IMR-90 (cell line): ENCODE results near the gene KRTAP12-2. TPM values are rescaled to one million over a fixed set of nuclear protein-coding genes. Genes with fewer than 3 reads are reported as not detected.

Experiments
- ATAC-seq: fragments of 200-7000 bp; cut with Tn5 transposase; 2 replicates; pipeline ENCODE4 v1.9.1; 2020; ENCODE audit warnings: low read depth, mild to moderate bottlenecking, moderate library complexity
- BruUV-seq: library from RNA; stranded (reverse); fragments of 400-500 nt; replicated peaks from 2 replicates; lab custom pipeline; 2021; lab: Mats Ljungman, UMichigan
- CTCF ChIA-PET: fragments of 300-600 bp; formaldehyde crosslinking; extraction: SDS; loops from one replicate; lab custom pipeline; 2021; ENCODE audit warnings: antibody characterized with exemption; lab: Yijun Ruan, JAX
- POLR2A ChIA-PET: fragments of 300-600 bp; sonication (Branson Sonifier 250); formaldehyde crosslinking; loops from one replicate; lab custom pipeline; 2022; ENCODE audit warnings: antibody characterized with exemption; ENCODE audit not compliant: unreplicated experiment; lab: Charles Lee
- DNase-seq: peaks from one replicate; pipeline ENCODE4 v3.0.0; 2013
- H2AFZ ChIP-seq: replicated peaks from 2 replicates; pipeline ENCODE3; 2013; ENCODE audit warnings: low read length, mild to moderate bottlenecking; ENCODE audit not compliant: poor library complexity
- H2AK5ac ChIP-seq: 2 replicates; pipeline ENCODE4 v1.6.1; 2013; ENCODE audit warnings: low read depth, low read length, inconsistent platforms
- H2AK9ac ChIP-seq: replicated peaks from 2 replicates; pipeline ENCODE3; 2013; ENCODE audit warnings: mild to moderate bottlenecking, low read depth, low read length, moderate library complexity; ENCODE audit not compliant: poor library complexity
- H2BK120ac ChIP-seq: 2 replicates; pipeline ENCODE4 v1.6.1; 2013; ENCODE audit warnings: low read depth, low read length, inconsistent platforms
- H2BK15ac ChIP-seq: 3 replicates; pipeline ENCODE4 v1.6.1; 2013; ENCODE audit warnings: low read depth, low read length, inconsistent platforms
- H2BK20ac ChIP-seq: 2 replicates; pipeline ENCODE4 v1.6.1; 2013; ENCODE audit warnings: low read depth, mild to moderate bottlenecking, inconsistent platforms, low read length, moderate library complexity
- H2BK5ac ChIP-seq: 2 replicates; pipeline ENCODE4 v1.6.1; 2013; ENCODE audit warnings: mild to moderate bottlenecking, low read depth, low read length, inconsistent platforms; ENCODE audit not compliant: poor library complexity, severe bottlenecking
- H3K14ac ChIP-seq: replicated peaks from 2 replicates; pipeline ENCODE4 v1.6.1; 2013; ENCODE audit warnings: low read depth, low read length, inconsistent platforms
- H3K18ac ChIP-seq: 2 replicates; pipeline ENCODE4 v1.6.1; 2013; ENCODE audit warnings: low read depth, low read length, control low read depth
- H3K23ac ChIP-seq: 2 replicates; pipeline ENCODE4 v1.6.1; 2013; ENCODE audit warnings: low read depth, low read length, inconsistent platforms
- H3K27ac ChIP-seq: 2 replicates; pipeline ENCODE4 v1.5.1; 2013; ENCODE audit warnings: mild to moderate bottlenecking, control low read depth, low read length; ENCODE audit not compliant: insufficient read depth
- H3K27me3 ChIP-seq: 2 replicates; pipeline ENCODE4 v1.6.1; 2013; ENCODE audit warnings: low read length; ENCODE audit not compliant: control insufficient read depth, insufficient read depth
- H3K36me3 ChIP-seq: 2 replicates; pipeline ENCODE4 v1.6.1; 2013; ENCODE audit warnings: low read length, mixed read lengths; ENCODE audit not compliant: control insufficient read depth, insufficient read depth
- H3K4ac ChIP-seq: 2 replicates; pipeline ENCODE4 v1.6.1; 2013; ENCODE audit warnings: low read depth, low read length, inconsistent platforms
- H3K4me1 ChIP-seq: 2 replicates; pipeline ENCODE4 v1.6.1; 2013; ENCODE audit warnings: low read length, mixed read lengths; ENCODE audit not compliant: control insufficient read depth, insufficient read depth
- H3K4me2 ChIP-seq: 2 replicates; pipeline ENCODE4 v1.6.1; 2013; ENCODE audit warnings: low read depth, mild to moderate bottlenecking, control low read depth, low read length, moderate library complexity
- H3K4me3 ChIP-seq: 2 replicates; pipeline ENCODE4 v1.5.1; 2013; ENCODE audit warnings: low read depth, mild to moderate bottlenecking, control low read depth, low read length, moderate library complexity; ENCODE audit not compliant: insufficient read depth
- H3K56ac ChIP-seq: 2 replicates; pipeline ENCODE4 v1.6.1; 2013; ENCODE audit warnings: low read length, inconsistent platforms; ENCODE audit not compliant: insufficient read depth; ENCODE audit errors: extremely low read depth
- H3K79me1 ChIP-seq, 2 experiments: 2 replicates each; pipeline ENCODE4 v1.6.1; 2013; ENCODE audit warnings: low read length in 2 of 2, inconsistent platforms in 1 of 2, low read depth in 1 of 2
- H3K9ac ChIP-seq: 2 replicates; pipeline ENCODE4 v1.6.1; 2013; ENCODE audit warnings: low read depth, low read length, control low read depth
- H3K9me1 ChIP-seq: 2 replicates; pipeline ENCODE4 v1.6.1; 2013; ENCODE audit warnings: low read length, inconsistent platforms; ENCODE audit not compliant: insufficient read depth
- H3K9me3 ChIP-seq: 2 replicates; pipeline ENCODE4 v1.6.1; 2013; ENCODE audit warnings: low read length; ENCODE audit not compliant: control insufficient read depth, insufficient read depth
- H4K20me1 ChIP-seq: 2 replicates; pipeline ENCODE4 v1.6.1; 2013; ENCODE audit warnings: low read length, inconsistent platforms; ENCODE audit not compliant: insufficient read depth
- H4K5ac ChIP-seq: 2 replicates; pipeline ENCODE4 v1.6.1; 2013; ENCODE audit warnings: mild to moderate bottlenecking, low read depth, low read length, control low read depth
- H4K8ac ChIP-seq, 2 experiments: 2 replicates each; pipeline ENCODE4 v1.6.1; 2013; ENCODE audit warnings: low read depth in 2 of 2, low read length in 2 of 2, control low read depth in 1 of 2, inconsistent platforms in 1 of 2
- H4K91ac ChIP-seq: 2 replicates; pipeline ENCODE4 v1.6.1; 2013; ENCODE audit warnings: low read depth, low read length, inconsistent platforms; ENCODE audit not compliant: insufficient read depth
- CEBPB ChIP-seq: IDR thresholded peaks from 2 replicates; pipeline ENCODE4 v1.6.1; 2012; ENCODE audit warnings: low read depth, low read length, improper control_type of control experiment
- CHD1 ChIP-seq: IDR thresholded peaks from 2 replicates; pipeline ENCODE4 v1.6.1; 2012; ENCODE audit warnings: low read depth, low read length, improper control_type of control experiment
- FOS ChIP-seq: fragments of 150-350 bp; IDR thresholded peaks from 2 replicates; pipeline ENCODE4 v1.6.1; 2016; ENCODE audit warnings: low read depth, low read length
- MAFK ChIP-seq: IDR thresholded peaks from 2 replicates; pipeline ENCODE4 v1.6.1; 2012; ENCODE audit warnings: low read depth, low read length, improper control_type of control experiment
- MAZ ChIP-seq: IDR thresholded peaks from 2 replicates; pipeline ENCODE4 v1.6.1; 2012; ENCODE audit warnings: low read depth, mild to moderate bottlenecking, low read length, improper control_type of control experiment, moderate library complexity, borderline replicate concordance
- MXI1 ChIP-seq: IDR thresholded peaks from 2 replicates; pipeline ENCODE4 v1.6.1; 2012; ENCODE audit warnings: low read depth, mild to moderate bottlenecking, low read length, moderate library complexity, borderline replicate concordance
- NFE2L2 ChIP-seq: fragments of 150-350 bp; IDR thresholded peaks from 2 replicates; pipeline ENCODE4 v1.6.1; 2016; ENCODE audit warnings: low read depth, mild to moderate bottlenecking, low read length
- POLR2A ChIP-seq: IDR thresholded peaks from 2 replicates; pipeline ENCODE4 v1.6.1; 2012; ENCODE audit warnings: mild to moderate bottlenecking, low read depth, low read length
- RCOR1 ChIP-seq: IDR thresholded peaks from 2 replicates; pipeline ENCODE4 v1.6.1; 2012; ENCODE audit warnings: mild to moderate bottlenecking, low read length, improper control_type of control experiment; ENCODE audit not compliant: insufficient replicate concordance
- RFX5 ChIP-seq: IDR thresholded peaks from 2 replicates; pipeline ENCODE4 v1.8.0; 2012; ENCODE audit warnings: low read depth, mild to moderate bottlenecking, low read length, moderate library complexity
- SMC3 ChIP-seq: fragments of 150-350 bp; IDR thresholded peaks from 2 replicates; pipeline ENCODE4 v1.6.1; 2016; ENCODE audit warnings: low read depth, mild to moderate bottlenecking, antibody characterized with exemption, low read length, moderate library complexity
- WGBS, 2 experiments: methylation state at CpG; one replicate each; pipeline versions ENCODE4 v1.1.5 to v1.1.7; 2013; ENCODE audit warnings: missing lambda C conversion rate in 2 of 2; ENCODE audit not compliant: insufficient read length in 1 of 2; ENCODE audit errors: extremely low coverage in 2 of 2; 5-methylcytosine and 5-hydroxymethylcytosine counted together
- dilution Hi-C: fragments of 300-500 bp; cut with HindIII; formaldehyde crosslinking; loops from one replicate; pipeline ENCODE4 v1.14.3; 2018; ENCODE audit warnings: low sequenced_read_pairs; ENCODE audit not compliant: unreplicated experiment
- in situ Hi-C: fragments of 300-500 bp; cut with MboI; formaldehyde crosslinking; loops from 3 replicates; pipeline ENCODE4 v1.14.3; 2019; ENCODE audit warnings: low sequenced_read_pairs, inconsistent platforms, mixed read lengths
- intact Hi-C: fragments of 100-400 bp; cut with micrococcal nuclease; formaldehyde crosslinking; loops from 2 replicates; pipeline ENCODE4 v1.10.0; 2022
- polyA plus RNA-seq, 3 experiments: library from polyadenylated mRNA; depleted of rRNA; stranded (reverse); fragments of >200 nt; gene quantifications; 2 replicates each; pipeline ENCODE4 v1.2.3, GENCODE V29; 2012; ENCODE audit warnings: low replicate concordance in 1 of 3
- total RNA-seq: library from RNA; depleted of rRNA; stranded (reverse); fragments of >200 nt; gene quantifications from 2 replicates; pipeline ENCODE4 v1.2.3, GENCODE V29; 2012
- TF ChIP-seq, protein P1 (sequence below): conservative IDR thresholded peaks from 2 replicates; pipeline ENCODE4 v1.5.1; 2012; ENCODE audit warnings: mild to moderate bottlenecking, low read depth, low read length, improper control_type of control experiment
- TF ChIP-seq, protein P2 (sequence below): fragments of 150-350 bp; IDR thresholded peaks from 2 replicates; pipeline ENCODE4 v1.6.1; 2017; ENCODE audit warnings: mild to moderate bottlenecking, antibody characterized with exemption, low read length, low read depth

The KRTAP12-2 gene
- total and polyA plus RNA-seq, 2 of the 4 experiments (the other 2 are of a cell fraction): not detected

DNA sequence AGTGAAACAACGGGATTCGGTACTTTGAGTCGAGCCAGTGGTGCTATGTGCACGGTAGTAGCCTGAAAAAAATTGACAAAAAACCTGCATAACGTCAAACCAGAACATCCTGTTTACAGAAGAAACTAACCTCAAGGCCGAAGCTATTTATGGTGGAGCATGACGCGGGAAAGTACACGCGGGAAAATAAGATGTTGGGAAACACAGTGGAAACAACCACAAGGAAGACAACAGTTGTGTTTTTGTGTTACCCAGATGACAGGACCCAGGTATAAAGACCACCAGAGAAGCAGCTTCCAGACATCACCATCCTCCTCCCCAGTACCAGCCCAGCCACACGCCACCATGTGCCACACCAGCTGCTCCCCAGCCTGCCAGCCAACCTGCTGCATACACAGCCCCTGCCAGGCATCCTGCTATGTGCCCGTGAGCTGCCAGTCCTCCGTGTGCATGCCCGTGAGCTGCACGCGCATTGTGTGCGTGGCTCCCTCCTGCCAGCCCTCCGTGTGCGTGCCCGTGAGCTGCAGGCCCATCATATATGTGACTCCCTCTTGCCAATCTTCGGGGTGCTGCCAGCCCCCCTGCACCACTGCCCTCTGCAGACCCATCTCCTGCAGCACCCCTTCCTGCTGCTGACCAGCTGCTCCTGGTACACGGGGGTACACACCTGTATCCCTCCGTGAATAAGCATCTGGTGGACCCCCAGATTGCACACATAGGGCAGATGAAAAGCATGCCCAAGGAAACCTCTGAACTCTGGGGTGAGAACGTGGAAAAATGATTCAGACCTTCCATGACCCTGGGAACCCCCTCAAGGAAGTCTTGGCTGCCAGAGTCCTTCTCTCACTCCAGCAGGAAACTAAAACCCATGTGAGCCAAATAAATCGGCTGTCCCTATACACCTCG lies 8.8 kb downstream of the KRTAP12-2 start, which contains the start of gene KRTAP12-3:
Gene KRTAP12-3, plus strand, starts transcription at position 298 of the 906 bp plus-strand sequence. Its CDS starts 48 bp downstream, at position 346.
- no peak within 1 kb of the TSS for H3K9ac ChIP-seq
- H4K20me1 ChIP-seq: no peaks in the 10 kb centered on the region
- dilution Hi-C loops: no loop called here
- no peak within 1 kb of the TSS for H3K27ac ChIP-seq
- H3K14ac ChIP-seq: no peak within 1 kb of the TSS
- in situ Hi-C loops: no loop called here
- H2BK20ac ChIP-seq: no peak within 1 kb of the TSS
- H2AFZ ChIP-seq: peak within 1 kb of the TSS; percentile 14
- no peak within 1 kb of the TSS for H3K18ac ChIP-seq
- no peak within 1 kb of the TSS for H2BK120ac ChIP-seq
- H3K4ac ChIP-seq: no peak within 1 kb of the TSS
- H2BK5ac ChIP-seq: no peak within 1 kb of the TSS
- DNase-seq (peak; percentile 7), ATAC-seq (no peak)
- POLR2A ChIA-PET: no interaction called here
- H3K4me3 ChIP-seq: no peak within 1 kb of the TSS
- H4K8ac ChIP-seq: no peak within 1 kb of the TSS
- H3K56ac ChIP-seq: no peak within 1 kb of the TSS
- H2AK5ac ChIP-seq: no peak within 1 kb of the TSS
- H4K91ac ChIP-seq: no peak within 1 kb of the TSS
- no peaks in the 10 kb centered on the region for H3K9me1 ChIP-seq
- TF ChIP-seq NFE2L2: no peak
- no peak for TF ChIP-seq CEBPB
- no peak for TF ChIP-seq FOS
- TF ChIP-seq, protein P1, sequence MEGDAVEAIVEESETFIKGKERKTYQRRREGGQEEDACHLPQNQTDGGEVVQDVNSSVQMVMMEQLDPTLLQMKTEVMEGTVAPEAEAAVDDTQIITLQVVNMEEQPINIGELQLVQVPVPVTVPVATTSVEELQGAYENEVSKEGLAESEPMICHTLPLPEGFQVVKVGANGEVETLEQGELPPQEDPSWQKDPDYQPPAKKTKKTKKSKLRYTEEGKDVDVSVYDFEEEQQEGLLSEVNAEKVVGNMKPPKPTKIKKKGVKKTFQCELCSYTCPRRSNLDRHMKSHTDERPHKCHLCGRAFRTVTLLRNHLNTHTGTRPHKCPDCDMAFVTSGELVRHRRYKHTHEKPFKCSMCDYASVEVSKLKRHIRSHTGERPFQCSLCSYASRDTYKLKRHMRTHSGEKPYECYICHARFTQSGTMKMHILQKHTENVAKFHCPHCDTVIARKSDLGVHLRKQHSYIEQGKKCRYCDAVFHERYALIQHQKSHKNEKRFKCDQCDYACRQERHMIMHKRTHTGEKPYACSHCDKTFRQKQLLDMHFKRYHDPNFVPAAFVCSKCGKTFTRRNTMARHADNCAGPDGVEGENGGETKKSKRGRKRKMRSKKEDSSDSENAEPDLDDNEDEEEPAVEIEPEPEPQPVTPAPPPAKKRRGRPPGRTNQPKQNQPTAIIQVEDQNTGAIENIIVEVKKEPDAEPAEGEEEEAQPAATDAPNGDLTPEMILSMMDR: no peak
- no peak for TF ChIP-seq POLR2A
- no peak for TF ChIP-seq RCOR1
- TF ChIP-seq CHD1: no peak
- no peak for TF ChIP-seq MXI1
- no peak for TF ChIP-seq SMC3
- no peak for TF ChIP-seq MAZ
- TF ChIP-seq RFX5: no peak
- TF ChIP-seq, protein P2, sequence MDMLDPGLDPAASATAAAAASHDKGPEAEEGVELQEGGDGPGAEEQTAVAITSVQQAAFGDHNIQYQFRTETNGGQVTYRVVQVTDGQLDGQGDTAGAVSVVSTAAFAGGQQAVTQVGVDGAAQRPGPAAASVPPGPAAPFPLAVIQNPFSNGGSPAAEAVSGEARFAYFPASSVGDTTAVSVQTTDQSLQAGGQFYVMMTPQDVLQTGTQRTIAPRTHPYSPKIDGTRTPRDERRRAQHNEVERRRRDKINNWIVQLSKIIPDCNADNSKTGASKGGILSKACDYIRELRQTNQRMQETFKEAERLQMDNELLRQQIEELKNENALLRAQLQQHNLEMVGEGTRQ: no peak
- no peak for TF ChIP-seq MAFK
- no peaks in the 10 kb centered on the region for H3K36me3 ChIP-seq
- H3K79me1 ChIP-seq: no peaks in the 10 kb centered on the region
- CTCF ChIA-PET: no interaction called here
- BruUV-seq: no TSS peak
- H2AK9ac ChIP-seq: no peak within 1 kb of the TSS
- 81% methylated on average over 6 of the region's 26 CpGs; no CpG with 5 or more reads in 1 of the 2 experiments for WGBS, 2 experiments
- intact Hi-C loops: loop anchor here (10.0 kb wide), 1 partner anchor 57 kb away; the partner anchor contains the start of gene TSPEAR
- H3K9me3 ChIP-seq: peaks cover 3% of the 10 kb centered on the region
- peaks cover 2% of the 10 kb centered on the region; the same call in 1 of the 2 replicates for H3K27me3 ChIP-seq
- no peaks in the 10 kb centered on the region for H3K4me1 ChIP-seq
- no peak within 1 kb of the TSS for H3K4me2 ChIP-seq
- no peak within 1 kb of the TSS for H3K23ac ChIP-seq
- no peak within 1 kb of the TSS for H4K5ac ChIP-seq
- H2BK15ac ChIP-seq: no peak within 1 kb of the TSS
